Uterus (tissue), 4 donors: ENCODE results near the gene CAPN15. TPM values are rescaled to one million over a fixed set of nuclear protein-coding genes. Genes with fewer than 3 reads are reported as not detected.

Experiments
- DNase-seq, 2 donors: peaks; one replicate each; pipeline ENCODE4 v3.0.0-alpha.2; 2019 to 2020
- H3K27ac ChIP-seq, 2 donors: fragments of 200-600 bp; sonication (generic); 1 replicate in 1 of 2; 2 replicates in 1 of 2; pipeline ENCODE4 v1.5.1; 2016 to 2018
- H3K27me3 ChIP-seq, 2 donors: fragments of 200-600 bp; sonication (generic); one replicate each; pipeline ENCODE4 v1.5.1; 2018 to 2019; ENCODE audit warnings: control low read depth in 1 of 2
- H3K36me3 ChIP-seq, 2 donors: fragments of 200-600 bp; sonication (generic); one replicate each; pipeline ENCODE4 v1.5.1; 2019; ENCODE audit warnings: control low read depth in 1 of 2
- H3K4me1 ChIP-seq, 2 donors: fragments of 200-600 bp; sonication (generic); one replicate each; pipeline ENCODE4 v1.5.1; 2018 to 2019; ENCODE audit warnings: control low read depth in 1 of 2
- H3K4me3 ChIP-seq, 2 donors: fragments of 200-600 bp; sonication (generic); 1 replicate in 1 of 2; 2 replicates in 1 of 2; pipeline ENCODE4 v1.5.1; 2018 to 2019; ENCODE audit warnings: mild to moderate bottlenecking in 1 of 2
- H3K9me3 ChIP-seq, 2 donors: fragments of 200-600 bp; sonication (generic); one replicate each; pipeline ENCODE4 v1.5.1; 2019; ENCODE audit warnings: control low read depth in 1 of 2
- POLR2A ChIP-seq, 2 donors: fragments of 450-650 bp; IDR thresholded peaks; one replicate each; pipeline ENCODE4 v1.6.1; 2016; ENCODE audit warnings: antibody characterized with exemption in 2 of 2, mild to moderate bottlenecking in 1 of 2, moderate library complexity in 1 of 2
- intact Hi-C: fragments of 100-400 bp; cut with DNase I; formaldehyde crosslinking; loops from one replicate; pipeline ENCODE4 v1.15.1; 2023; ENCODE audit warnings: low total_unique reads
- total RNA-seq, 4 donors: library from RNA; depleted of rRNA in 3 of 4; stranded (reverse); fragments of >200 nt in 3 of 4; gene quantifications; one replicate each; pipeline versions ENCODE4 v1.1.0 to v1.2.4, GENCODE V29; 2014 to 2023
- TF ChIP-seq, protein P1 (sequence below), 4 experiments: fragments of 200-600 bp in 2 of 4; fragments of 450-650 bp in 2 of 4; sonication (generic) in 2 of 4; IDR thresholded peaks; one replicate each; pipeline ENCODE4 v1.5.1; 2016 to 2019; ENCODE audit warnings: antibody characterized with exemption in 4 of 4, mild to moderate bottlenecking in 2 of 4, moderate library complexity in 1 of 4
- donor health status: DM: yes; HTN: yes; CAD: no.

Gene CAPN15
- total RNA-seq, 4 donors from 2014 or later = 7.9 to 37.3 (median 19.3) TPM

DNA sequence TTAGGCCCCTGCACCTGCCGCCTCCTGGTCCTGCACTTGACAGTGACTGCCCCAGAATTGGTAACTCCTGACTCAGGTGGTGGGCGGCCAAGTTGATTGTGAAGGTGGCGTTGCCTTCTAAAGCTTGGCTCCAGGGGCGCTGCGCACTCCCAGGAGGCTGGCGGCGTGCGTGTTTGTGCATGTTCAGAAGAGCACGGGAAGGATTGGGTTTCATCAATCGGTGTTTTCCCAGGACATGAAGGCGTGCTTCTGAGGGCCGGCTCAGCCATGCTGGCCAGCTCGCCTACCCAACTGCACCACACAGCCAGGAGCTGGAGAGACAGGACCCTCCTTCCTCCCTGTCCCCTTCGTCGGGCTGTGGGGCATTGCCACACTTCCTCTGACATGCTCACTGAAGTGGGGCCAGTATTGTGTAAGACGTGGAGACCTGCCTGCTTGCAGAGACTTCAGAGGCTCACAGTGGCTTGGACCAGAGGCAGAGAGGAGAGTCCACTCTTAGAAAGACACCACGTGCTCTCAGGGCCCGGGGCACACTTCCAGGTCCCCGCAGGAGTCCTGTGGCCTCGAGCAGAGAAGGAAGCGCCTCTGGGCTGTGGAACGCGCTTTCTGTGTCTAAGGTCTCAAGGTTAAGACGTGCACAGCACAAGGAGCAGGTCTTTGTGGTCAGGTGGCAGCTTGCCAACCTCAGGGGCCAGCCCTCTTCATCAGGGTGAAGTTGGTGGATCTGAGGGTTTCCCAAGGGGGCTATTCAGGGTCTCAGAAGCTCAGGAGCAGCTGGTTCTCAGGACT lies 65.2 kb downstream of the CAPN15 start:
- DNase-seq = no peak
- TF ChIP-seq, protein P1, sequence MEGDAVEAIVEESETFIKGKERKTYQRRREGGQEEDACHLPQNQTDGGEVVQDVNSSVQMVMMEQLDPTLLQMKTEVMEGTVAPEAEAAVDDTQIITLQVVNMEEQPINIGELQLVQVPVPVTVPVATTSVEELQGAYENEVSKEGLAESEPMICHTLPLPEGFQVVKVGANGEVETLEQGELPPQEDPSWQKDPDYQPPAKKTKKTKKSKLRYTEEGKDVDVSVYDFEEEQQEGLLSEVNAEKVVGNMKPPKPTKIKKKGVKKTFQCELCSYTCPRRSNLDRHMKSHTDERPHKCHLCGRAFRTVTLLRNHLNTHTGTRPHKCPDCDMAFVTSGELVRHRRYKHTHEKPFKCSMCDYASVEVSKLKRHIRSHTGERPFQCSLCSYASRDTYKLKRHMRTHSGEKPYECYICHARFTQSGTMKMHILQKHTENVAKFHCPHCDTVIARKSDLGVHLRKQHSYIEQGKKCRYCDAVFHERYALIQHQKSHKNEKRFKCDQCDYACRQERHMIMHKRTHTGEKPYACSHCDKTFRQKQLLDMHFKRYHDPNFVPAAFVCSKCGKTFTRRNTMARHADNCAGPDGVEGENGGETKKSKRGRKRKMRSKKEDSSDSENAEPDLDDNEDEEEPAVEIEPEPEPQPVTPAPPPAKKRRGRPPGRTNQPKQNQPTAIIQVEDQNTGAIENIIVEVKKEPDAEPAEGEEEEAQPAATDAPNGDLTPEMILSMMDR (IDR thresholded peaks at IDR 0.05) = no peak
- no peak for TF ChIP-seq POLR2A (IDR thresholded peaks at IDR 0.05)
- intact Hi-C loops = no loop called here
- Histone ChIP-seq H3K36me3 (no peaks in the 10 kb centered on the region), H3K4me1 (peaks cover 0 to 15% of the 10 kb centered on the region in 2 donors), H3K27me3 (no peaks in the 10 kb centered on the region), H3K4me3 (no peak overlapping the region), H3K9me3 (no peaks in the 10 kb centered on the region), H3K27ac (no peak overlapping the region)

- H3K4me3 ChIP-seq = no peak overlapping the region
- no peak for DNase-seq
- H3K4me1 ChIP-seq = peaks cover 0 to 8% of the 10 kb centered on the region in 2 donors
- no peak overlapping the region for H3K27ac ChIP-seq
- no peaks in the 10 kb centered on the region for H3K36me3 ChIP-seq
- TF ChIP-seq, protein P1 (IDR thresholded peaks at IDR 0.05) = no peak
- no peak for TF ChIP-seq POLR2A (IDR thresholded peaks at IDR 0.05)
- intact Hi-C loops = no loop called here
- H3K27me3 ChIP-seq = no peaks in the 10 kb centered on the region
- H3K9me3 ChIP-seq = no peaks in the 10 kb centered on the region
Measured at GRCh38 chr16:593406-593805, 65.9 kb downstream of the CAPN15 start.

DNA sequence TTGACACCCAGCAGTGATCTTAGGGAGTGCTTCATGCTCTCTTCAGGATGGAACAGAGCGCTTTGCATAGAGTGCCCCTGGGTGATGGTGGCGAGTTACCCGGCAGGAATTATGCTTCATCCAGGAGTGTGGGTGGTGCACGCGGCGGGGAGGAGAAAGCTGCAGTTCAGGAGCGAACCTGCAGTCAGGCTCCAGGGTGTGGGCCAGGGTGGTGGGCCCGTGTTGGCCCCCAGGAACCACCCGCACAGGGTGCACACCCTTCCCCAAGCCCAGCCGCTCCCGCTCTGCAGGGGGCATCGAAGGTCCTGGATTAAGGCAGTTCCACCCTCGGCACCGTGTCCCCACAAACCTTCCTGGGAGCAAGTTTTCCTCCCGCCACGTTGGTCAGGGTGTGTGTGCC lies 66.3 kb downstream of the CAPN15 start:
- Histone ChIP-seq H3K4me1 (peaks cover 0 to 5% of the 10 kb centered on the region in 2 donors), H3K27me3 (no peaks in the 10 kb centered on the region), H3K36me3 (no peaks in the 10 kb centered on the region), H3K9me3 (no peaks in the 10 kb centered on the region), H3K4me3 (no peak overlapping the region), H3K27ac (no peak overlapping the region)
- no peak for TF ChIP-seq POLR2A (IDR thresholded peaks at IDR 0.05)
- TF ChIP-seq, protein P1 (IDR thresholded peaks at IDR 0.05) = no peak
- DNase-seq = no peak
- intact Hi-C loops = no loop called here

- DNase-seq = no peak
- H3K36me3 ChIP-seq = no peaks in the 10 kb centered on the region
- H3K4me1 ChIP-seq = peaks cover 0 to 5% of the 10 kb centered on the region in 2 donors
- intact Hi-C loops = no loop called here
- no peak for TF ChIP-seq POLR2A (IDR thresholded peaks at IDR 0.05)
- TF ChIP-seq, protein P1 (IDR thresholded peaks at IDR 0.05) = no peak
- H3K9me3 ChIP-seq = no peaks in the 10 kb centered on the region
- H3K27me3 ChIP-seq = no peaks in the 10 kb centered on the region
- no peak overlapping the region for H3K27ac ChIP-seq
- no peak overlapping the region for H3K4me3 ChIP-seq
Measured at GRCh38 chr16:595094-595528, 67.6 kb downstream of the CAPN15 start.

DNA sequence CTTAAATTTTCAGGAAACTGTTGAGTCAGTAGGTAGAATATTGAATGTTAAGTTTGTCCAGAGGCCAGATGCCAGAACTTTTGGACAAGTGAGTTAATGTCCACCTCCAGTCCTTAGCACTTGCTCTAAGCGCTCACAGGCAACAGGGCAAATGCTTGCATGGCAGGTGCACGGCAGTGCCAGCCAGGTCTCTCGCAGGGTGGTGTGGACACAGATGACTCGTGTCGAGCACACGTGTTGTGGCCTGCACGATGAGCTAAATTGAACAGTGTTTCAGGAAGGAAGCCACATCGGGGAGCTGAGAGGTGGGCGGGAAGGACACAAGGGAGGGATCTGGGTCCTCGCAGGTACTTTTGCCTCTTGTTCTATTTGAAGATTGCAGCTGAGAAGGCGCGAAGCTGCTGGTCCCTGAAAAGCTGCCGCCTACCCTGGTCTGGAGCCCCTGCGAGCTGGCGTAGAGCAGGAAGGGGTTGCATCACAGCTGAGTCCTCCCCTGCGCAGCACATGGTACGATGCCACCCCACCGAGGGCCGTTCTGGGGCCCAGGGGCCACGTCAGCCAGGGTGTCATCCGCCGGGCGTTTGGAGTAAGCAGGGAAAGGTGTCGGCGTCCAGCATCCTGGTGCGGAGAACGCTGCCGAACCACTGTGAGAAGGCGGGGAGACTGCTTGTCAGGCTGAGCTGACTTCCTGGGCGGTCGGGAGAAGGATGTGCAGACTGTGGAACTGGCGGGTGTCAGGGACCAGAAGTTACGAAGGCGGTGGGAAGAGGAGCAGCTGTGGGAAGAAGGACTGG lies 68.6 kb downstream of the CAPN15 start:
- Histone ChIP-seq H3K4me1 (peaks cover 0 to 3% of the 10 kb centered on the region in 2 donors), H3K9me3 (no peaks in the 10 kb centered on the region), H3K27ac (no peak overlapping the region), H3K4me3 (no peak overlapping the region), H3K36me3 (no peaks in the 10 kb centered on the region), H3K27me3 (no peaks in the 10 kb centered on the region)
- TF ChIP-seq POLR2A (IDR thresholded peaks at IDR 0.05) = no peak
- TF ChIP-seq, protein P1 (IDR thresholded peaks at IDR 0.05) = no peak
- intact Hi-C loops = no loop called here
- DNase-seq = no peak
